HG02970 (cell line): Measurements from ENCODE around the gene MEGF6.

Experiments
- ATAC-seq: cut with Tn5 transposase; IDR thresholded peaks from one replicate; pipeline ENCODE4 v1.9.1; 2021; ENCODE audit warnings: mild to moderate bottlenecking, moderate library complexity, moderate number of reproducible peaks; ENCODE audit not compliant: unreplicated experiment, low FRiP score

Gene MEGF6

DNA sequence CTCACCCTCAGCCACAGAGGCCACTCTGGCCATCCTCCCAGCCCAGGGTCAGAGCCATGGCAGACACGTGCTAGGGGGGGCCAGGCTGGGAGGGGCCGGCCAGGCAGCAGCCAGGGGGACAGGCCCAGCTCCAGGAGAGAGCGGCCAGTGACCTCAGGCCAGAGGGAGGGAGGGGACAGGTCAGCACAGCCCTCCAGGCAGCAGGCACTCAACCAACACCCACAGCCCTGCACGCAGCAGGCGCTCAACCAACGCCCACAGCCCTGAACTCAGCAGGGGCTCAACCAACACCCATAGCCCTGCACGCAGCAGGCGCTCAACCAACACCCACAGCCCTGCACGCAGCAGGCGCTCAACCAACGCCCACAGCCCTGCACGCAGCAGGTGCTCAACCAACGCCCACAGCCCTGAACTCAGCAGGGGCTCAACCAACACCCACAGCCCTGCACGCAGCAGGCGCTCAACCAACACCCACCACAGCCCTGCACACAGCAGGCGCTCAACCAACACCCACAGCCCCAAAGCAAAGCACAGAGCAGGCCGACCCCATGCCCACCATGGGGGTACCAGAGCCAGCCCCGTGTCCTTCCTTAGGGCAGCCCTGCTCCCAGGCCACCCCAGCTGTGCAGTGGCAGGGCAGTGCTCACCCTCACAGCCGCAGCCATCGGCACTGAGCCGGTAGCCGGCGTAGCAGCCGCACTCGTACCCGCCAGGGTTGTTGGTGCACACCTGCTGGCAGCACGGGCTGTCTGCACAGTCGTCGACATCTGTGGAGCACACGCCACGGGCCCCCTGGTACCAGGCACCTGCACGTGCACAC lies 101.0 kb downstream of the MEGF6 start:
- ATAC-seq = no peak

- no peak for ATAC-seq
Observed at GRCh38 chr1:3509721-3510120, 101.6 kb downstream of the MEGF6 start.

DNA sequence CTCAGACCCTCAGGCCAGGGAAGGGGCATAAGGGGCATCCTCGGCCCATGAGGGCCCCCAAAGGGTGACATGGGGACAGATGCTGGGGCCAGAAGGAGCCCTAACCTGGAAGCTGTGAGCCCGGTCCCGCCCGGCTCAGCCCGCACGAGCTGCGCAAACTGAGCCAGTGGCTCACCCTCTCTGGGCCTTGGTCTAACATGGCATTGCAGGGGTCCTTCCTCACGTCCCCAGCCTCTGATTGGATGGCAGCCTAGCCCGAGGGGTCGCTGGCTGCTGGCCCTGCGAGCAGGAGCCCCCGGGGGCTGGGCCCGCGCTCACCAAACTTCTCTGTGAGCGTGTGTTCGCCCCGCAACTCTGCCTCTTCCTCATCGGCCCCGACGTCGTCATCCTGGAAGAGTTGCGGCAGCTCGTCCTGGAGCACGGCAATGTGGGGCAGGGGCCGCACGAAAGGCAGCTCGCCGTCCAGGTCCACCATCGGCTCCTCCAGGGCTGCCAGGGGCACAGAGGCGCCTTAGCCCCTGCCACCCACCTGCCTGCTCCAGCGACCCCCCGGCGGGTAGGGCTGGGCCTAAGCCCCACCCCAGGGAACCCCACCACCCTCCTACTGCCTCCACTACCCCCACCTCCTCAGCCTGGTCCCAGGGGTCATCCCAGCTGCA lies 102.4 kb downstream of the MEGF6 start:
- ATAC-seq = no peak

- ATAC-seq = no peak
Observed at GRCh38 chr1:3507636-3508275, 103.6 kb downstream of the MEGF6 start.

DNA sequence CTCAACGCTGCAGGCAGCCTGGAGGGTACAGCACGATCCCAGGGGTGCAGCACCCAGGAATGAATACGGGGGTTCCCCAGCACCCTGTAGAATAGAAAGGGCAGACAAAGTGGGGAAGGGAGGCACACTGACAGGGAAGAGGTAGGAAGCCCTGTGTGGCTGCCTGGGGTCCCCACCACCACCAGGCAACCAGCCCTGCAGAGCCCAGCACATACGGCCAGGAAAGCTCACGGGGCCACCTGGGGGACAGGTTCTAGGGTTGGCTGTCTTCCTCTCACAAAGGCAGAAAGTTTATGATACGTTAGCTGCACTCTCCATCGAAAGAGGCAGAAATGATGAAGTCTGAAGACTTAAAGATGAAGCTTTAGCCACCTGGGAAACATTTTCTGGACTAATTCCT lies 104.4 kb downstream of the MEGF6 start:
- ATAC-seq = no peak

GRCh38 chr1:3506041-3506440 lies 105.3 kb downstream of the MEGF6 start:
- no peak for ATAC-seq

GRCh38 chr1:3505161-3505560 lies 106.1 kb downstream of the MEGF6 start:
- no peak for ATAC-seq

DNA sequence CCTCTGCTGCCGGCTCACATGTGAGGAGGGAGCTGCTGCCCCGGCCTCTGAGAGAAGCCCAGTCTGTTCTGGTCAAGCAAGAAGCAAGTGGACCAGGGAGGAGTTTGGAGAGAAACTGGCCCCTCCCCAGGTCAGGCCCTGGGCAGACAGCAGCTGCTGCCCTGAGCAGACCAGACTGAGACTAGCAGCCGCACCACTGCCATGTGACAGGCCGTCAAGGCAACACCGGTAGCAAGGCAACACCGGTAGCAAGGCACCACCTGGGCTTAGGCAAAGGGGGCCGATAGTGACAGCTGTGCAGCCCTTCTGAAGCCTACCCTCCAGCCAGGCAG lies 106.5 kb downstream of the MEGF6 start:
- no peak for ATAC-seq

- no peak for ATAC-seq
Observed at GRCh38 chr1:3504151-3504821, 107.0 kb downstream of the MEGF6 start.

DNA sequence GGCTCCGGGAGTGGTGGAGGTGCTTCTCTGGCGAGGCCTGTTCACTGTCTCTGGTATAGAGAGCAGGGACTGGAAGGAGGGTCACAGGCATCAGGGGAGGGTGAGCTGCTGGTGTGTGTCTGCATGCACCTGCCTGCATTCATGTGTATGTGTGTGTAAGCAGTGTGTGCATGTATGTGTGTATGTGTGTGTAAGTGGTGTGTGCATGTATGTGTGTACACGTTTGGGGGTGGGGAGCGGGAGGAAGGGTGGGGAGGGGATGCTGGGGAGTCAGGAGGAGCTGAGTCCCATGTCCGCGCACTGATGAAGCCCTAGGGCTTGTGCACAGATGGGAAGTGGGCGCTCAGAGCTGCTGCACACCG lies 107.8 kb downstream of the MEGF6 start:
- no peak for ATAC-seq

- ATAC-seq = no peak
Observed at GRCh38 chr1:3502641-3503524, 108.4 kb downstream of the MEGF6 start.

DNA sequence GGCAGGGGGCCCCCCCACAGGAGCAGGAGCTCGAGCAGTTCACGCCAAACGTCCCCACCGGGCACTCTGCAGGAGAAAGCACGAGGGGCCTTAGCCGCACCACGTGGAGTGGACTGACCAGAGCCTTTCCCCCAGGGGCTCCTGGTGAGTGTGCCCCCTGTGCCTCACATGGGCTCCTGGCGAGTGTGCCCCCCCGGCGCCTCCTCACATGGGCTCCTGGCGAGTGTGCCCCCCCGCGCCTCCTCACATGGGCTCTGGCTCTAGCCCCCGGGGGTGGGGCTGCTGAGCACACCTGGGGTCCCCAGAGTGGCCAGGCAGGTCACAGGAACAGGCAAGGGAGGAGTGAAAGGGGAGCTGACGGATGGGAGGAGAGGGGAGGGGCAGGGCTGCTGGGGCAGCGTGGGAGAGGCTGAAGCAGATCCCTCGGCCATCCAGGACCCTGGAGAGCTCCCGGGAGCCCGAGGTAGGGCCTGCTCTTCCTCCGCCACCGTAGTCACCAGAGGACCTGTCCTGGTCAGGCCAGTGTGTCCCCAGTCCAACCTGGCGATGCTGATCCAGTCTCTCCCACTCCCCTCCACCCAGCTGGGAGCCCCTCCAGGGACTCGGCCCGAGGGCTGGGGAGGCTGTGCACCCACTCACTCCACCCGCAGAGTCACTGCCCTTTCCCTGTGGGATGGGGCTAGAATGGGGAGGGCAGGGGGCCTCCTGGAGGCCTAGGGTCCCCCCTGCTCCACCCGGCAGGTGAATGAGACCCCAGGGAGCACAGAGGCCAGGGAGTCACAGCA lies 109.3 kb downstream of the MEGF6 start:
- ATAC-seq = no peak

DNA sequence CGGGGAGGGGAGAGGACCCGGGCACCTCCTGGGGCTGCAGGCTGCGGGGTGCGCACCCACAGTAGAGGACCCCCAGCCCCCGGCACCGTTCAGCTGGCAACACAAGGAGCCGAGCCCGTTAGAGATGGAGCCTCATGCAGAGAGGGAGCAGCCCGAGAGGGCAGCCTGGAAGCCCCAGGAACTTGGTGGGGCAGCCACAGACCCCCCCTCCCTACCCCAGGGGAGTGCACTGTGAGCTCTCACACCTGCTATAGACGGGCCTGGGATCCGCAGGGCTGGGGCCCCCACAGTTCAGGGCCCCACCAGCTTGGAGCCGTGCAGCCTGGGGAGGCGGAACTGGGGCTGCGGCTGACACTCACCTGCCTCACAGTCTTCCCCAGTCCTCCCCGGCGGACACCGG lies 109.9 kb downstream of the MEGF6 start:
- ATAC-seq = no peak

DNA sequence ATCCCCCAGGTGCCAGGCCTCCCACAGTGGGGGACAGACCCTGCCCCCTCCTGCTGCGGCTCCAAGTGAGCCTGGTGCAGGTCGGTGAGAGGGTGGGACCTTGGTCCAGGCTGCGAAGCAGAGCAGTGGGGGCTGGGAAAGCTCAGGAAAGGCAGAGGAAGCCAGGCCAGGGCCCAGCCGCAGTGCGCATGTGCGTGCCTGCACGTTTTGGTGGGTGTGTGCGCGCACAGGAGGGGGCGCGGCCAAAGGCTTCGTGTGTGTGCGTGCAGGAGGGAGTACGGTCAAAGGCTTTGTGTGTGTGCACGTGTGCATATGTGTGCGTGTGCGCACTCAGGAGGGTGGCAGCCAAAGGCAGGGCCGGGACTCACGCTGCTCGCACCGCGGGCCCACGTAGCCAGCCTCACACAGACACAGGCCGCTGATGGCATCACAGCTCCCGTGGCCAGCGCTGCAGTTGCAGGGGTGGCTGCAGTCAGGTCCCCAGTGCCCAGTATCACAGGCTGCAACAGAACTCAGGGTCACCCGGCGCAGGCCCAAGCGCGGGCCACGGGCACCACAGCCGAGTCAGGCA lies 111.0 kb downstream of the MEGF6 start:
- no peak for ATAC-seq

GRCh38 chr1:3499611-3500010 lies 111.7 kb downstream of the MEGF6 start:
- no peak for ATAC-seq

- ATAC-seq = no peak
Observed at GRCh38 chr1:3498986-3499385, 112.3 kb downstream of the MEGF6 start.

- ATAC-seq = no peak
Observed at GRCh38 chr1:3498246-3498930, 112.9 kb downstream of the MEGF6 start.

GRCh38 chr1:3497521-3497920 lies 113.8 kb downstream of the MEGF6 start:
- ATAC-seq = no peak

DNA sequence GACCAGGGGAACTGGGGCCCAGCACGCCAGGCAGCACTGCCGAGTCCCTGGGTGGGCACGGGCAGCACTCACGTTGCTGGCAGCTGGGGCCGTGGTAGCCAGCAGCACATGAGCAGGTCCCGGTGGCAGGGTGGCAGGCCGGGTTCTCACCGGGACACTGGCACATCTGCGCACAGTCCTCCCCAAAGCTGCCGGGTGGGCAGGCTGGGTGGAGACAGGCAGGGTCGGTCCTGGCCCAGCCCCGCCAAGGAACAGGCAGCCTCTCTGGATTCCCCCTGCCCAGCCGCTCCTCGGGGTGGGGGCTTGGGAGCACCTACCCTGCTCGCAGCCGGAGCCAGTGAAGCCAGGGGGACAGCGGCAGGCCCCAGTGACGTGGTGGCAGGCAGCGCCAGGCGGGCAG lies 114.4 kb downstream of the MEGF6 start:
- no peak for ATAC-seq
